Measurements from ENCODE around the gene PARD3B. TPM values are rescaled to one million over a fixed set of nuclear protein-coding genes. Genes with fewer than 3 reads are reported as not detected.

The PARD3B gene
- total and polyA plus RNA-seq, 2 of the 13 experiments (the other 11 are each of a cell fraction or from before 2014, with no cell fraction given), result 0.71 to 2.3 TPM

DNA sequence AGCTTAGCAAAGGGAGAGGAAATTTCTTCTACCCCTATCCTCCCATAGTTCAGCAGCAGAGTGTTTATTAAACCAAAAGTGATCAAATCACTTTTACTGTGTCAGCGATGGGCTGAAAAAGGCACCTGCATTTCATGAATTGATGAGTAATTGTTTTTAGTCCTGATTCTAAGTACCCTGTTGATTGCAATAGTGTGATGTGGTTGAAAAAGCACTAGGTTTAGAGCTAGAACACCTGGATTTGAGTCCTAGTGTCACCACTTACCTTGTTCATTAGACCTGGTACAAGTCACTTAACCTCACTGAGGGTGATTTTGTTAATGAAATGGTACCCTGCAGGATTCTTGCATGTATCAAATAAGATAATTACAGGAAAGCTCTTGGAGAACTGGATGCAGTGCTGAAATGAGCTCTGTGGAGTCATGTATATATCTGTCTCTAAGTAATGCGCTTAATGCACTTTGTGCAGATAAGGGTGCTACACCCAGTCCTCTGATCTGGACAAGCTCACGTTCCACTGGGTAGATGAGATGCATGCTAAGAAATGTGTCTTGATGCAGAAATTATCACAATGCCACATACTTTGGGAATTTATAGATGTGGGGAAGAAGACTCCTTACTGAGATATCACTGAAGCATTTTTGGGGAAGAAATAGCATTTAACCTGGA lies 289.6 kb downstream of the PARD3B start:
- Histone ChIP-seq H4K20me1 (ENCODE audit: insufficient read depth, low read length) (no peaks in the 10 kb centered on the region), H3K4me3 (replicated peaks in 1 of 3; ENCODE audit: insufficient read depth in 1 of 3, low read depth in 2 of 3, low read length in 3 of 3) (no peak overlapping the region)
- no peak for TF ChIP-seq ZNF850 (CRISPR knock-in tag; conservative IDR thresholded peaks at IDR 0.05)
- no peak for TF ChIP-seq POLR2A (IDR thresholded peaks at IDR 0.05; ENCODE audit: insufficient read depth in 1 of 2, low read depth in 2 of 2, low read length in 2 of 2)
- TF ChIP-seq ATF7 (IDR thresholded peaks at IDR 0.05), result no peak
- TF ChIP-seq ATF7 (CRISPR knock-in tag; IDR thresholded peaks at IDR 0.05), result no peak
- no peak for TF ChIP-seq NCOA1 (CRISPR knock-in tag; IDR thresholded peaks at IDR 0.05)
- TF ChIP-seq, protein P1, sequence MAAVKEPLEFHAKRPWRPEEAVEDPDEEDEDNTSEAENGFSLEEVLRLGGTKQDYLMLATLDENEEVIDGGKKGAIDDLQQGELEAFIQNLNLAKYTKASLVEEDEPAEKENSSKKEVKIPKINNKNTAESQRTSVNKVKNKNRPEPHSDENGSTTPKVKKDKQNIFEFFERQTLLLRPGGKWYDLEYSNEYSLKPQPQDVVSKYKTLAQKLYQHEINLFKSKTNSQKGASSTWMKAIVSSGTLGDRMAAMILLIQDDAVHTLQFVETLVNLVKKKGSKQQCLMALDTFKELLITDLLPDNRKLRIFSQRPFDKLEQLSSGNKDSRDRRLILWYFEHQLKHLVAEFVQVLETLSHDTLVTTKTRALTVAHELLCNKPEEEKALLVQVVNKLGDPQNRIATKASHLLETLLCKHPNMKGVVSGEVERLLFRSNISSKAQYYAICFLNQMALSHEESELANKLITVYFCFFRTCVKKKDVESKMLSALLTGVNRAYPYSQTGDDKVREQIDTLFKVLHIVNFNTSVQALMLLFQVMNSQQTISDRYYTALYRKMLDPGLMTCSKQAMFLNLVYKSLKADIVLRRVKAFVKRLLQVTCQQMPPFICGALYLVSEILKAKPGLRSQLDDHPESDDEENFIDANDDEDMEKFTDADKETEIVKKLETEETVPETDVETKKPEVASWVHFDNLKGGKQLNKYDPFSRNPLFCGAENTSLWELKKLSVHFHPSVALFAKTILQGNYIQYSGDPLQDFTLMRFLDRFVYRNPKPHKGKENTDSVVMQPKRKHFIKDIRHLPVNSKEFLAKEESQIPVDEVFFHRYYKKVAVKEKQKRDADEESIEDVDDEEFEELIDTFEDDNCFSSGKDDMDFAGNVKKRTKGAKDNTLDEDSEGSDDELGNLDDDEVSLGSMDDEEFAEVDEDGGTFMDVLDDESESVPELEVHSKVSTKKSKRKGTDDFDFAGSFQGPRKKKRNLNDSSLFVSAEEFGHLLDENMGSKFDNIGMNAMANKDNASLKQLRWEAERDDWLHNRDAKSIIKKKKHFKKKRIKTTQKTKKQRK (IDR thresholded peaks at IDR 0.05; ENCODE audit: low read length), result no peak
- TF ChIP-seq TCF12 (IDR thresholded peaks at IDR 0.05), result no peak
- TF ChIP-seq TCF12 (CRISPR knock-in tag; IDR thresholded peaks at IDR 0.05), result no peak
- TF ChIP-seq, protein P2, sequence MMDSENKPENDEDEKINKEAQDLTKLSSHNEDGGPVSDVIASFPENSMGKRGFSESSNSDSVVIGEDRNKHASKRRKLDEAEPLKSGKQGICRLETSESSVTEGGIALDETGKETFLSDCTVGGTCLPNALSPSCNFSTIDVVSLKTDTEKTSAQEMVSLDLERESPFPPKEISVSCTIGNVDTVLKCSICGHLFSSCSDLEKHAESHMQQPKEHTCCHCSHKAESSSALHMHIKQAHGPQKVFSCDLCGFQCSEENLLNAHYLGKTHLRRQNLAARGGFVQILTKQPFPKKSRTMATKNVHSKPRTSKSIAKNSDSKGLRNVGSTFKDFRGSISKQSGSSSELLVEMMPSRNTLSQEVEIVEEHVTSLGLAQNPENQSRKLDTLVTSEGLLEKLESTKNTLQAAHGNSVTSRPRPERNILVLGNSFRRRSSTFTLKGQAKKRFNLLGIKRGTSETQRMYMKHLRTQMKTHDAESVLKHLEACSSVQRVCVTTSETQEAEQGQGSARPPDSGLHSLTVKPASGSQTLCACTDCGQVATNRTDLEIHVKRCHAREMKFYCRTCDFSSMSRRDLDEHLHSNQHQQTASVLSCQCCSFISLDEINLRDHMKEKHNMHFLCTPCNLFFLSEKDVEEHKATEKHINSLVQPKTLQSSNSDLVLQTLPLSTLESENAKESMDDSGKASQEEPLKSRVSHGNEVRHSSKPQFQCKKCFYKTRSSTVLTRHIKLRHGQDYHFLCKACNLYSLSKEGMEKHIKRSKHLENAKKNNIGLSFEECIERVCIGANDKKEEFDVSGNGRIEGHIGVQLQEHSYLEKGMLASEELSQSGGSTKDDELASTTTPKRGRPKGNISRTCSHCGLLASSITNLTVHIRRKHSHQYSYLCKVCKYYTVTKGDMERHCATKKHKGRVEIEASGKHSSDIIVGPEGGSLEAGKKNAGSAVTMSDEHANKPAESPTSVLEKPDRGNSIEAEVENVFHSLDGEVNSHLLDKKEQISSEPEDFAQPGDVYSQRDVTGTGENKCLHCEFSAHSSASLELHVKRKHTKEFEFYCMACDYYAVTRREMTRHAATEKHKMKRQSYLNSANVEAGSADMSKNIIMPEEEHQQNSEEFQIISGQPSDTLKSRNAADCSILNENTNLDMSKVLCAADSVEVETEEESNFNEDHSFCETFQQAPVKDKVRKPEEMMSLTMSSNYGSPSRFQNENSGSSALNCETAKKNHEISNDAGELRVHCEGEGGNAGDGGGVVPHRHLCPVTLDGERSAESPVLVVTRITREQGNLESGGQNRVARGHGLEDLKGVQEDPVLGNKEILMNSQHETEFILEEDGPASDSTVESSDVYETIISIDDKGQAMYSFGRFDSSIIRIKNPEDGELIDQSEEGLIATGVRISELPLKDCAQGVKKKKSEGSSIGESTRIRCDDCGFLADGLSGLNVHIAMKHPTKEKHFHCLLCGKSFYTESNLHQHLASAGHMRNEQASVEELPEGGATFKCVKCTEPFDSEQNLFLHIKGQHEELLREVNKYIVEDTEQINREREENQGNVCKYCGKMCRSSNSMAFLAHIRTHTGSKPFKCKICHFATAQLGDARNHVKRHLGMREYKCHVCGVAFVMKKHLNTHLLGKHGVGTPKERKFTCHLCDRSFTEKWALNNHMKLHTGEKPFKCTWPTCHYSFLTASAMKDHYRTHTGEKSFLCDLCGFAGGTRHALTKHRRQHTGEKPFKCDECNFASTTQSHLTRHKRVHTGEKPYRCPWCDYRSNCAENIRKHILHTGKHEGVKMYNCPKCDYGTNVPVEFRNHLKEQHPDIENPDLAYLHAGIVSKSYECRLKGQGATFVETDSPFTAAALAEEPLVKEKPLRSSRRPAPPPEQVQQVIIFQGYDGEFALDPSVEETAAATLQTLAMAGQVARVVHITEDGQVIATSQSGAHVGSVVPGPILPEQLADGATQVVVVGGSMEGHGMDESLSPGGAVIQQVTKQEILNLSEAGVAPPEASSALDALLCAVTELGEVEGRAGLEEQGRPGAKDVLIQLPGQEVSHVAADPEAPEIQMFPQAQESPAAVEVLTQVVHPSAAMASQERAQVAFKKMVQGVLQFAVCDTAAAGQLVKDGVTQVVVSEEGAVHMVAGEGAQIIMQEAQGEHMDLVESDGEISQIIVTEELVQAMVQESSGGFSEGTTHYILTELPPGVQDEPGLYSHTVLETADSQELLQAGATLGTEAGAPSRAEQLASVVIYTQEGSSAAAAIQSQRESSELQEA (CRISPR knock-in tag; IDR thresholded peaks at IDR 0.05; ENCODE audit: not compliant biosample characterization), result no peak
- TF ChIP-seq ZNF343 (CRISPR knock-in tag; IDR thresholded peaks at IDR 0.05), result no peak
- TF ChIP-seq ZNF891 (CRISPR knock-in tag; IDR thresholded peaks at IDR 0.05), result no peak
- TF ChIP-seq, protein P3, sequence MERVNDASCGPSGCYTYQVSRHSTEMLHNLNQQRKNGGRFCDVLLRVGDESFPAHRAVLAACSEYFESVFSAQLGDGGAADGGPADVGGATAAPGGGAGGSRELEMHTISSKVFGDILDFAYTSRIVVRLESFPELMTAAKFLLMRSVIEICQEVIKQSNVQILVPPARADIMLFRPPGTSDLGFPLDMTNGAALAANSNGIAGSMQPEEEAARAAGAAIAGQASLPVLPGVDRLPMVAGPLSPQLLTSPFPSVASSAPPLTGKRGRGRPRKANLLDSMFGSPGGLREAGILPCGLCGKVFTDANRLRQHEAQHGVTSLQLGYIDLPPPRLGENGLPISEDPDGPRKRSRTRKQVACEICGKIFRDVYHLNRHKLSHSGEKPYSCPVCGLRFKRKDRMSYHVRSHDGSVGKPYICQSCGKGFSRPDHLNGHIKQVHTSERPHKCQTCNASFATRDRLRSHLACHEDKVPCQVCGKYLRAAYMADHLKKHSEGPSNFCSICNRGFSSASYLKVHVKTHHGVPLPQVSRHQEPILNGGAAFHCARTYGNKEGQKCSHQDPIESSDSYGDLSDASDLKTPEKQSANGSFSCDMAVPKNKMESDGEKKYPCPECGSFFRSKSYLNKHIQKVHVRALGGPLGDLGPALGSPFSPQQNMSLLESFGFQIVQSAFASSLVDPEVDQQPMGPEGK (CRISPR knock-in tag; IDR thresholded peaks at IDR 0.05), result no peak

More for the DNA sequence above, 289.6 kb downstream of the PARD3B start:
- in situ Hi-C loops (cut with HindIII; ENCODE audit: extremely low pct_ligation_motif_present, low pct_unique_long_range_greater_than_20kb) (no loop called here), intact Hi-C loops (cut with micrococcal nuclease; ENCODE audit: unreplicated experiment) (no loop called here)
- Histone ChIP-seq H3K79me2 (ENCODE audit: insufficient read depth, low read length) (no peaks in the 10 kb centered on the region), H3K9me3 (ENCODE audit: low read length) (peaks cover 72% of the 10 kb centered on the region), H3K27me3 (ENCODE audit: control insufficient read depth in 1 of 2, insufficient read depth in 2 of 2, low read length in 2 of 2) (no peaks in the 10 kb centered on the region), H3K36me3 (replicated peaks in 1 of 2; ENCODE audit: control insufficient read depth in 1 of 2, insufficient read depth in 2 of 2, low read length in 2 of 2) (no peaks in the 10 kb centered on the region), H2AFZ (ENCODE audit: low read length) (no peak overlapping the region), H3K27ac (ENCODE audit: extremely low read length, insufficient read depth, low read length) (no peak overlapping the region), H3K9ac (ENCODE audit: insufficient read depth, low read depth, low read length) (no peak overlapping the region), H3K4me1 (ENCODE audit: insufficient read depth, low read length) (no peaks in the 10 kb centered on the region), H3K4me2 (ENCODE audit: low read depth, low read length) (no peak overlapping the region)
- no TSS peak for BruUV-seq (replicated peaks)
- DNase-seq (ENCODE audit: low spot score), result no peak
- WGBS (ENCODE audit: low lambda C conversion rate), result 85% methylated on average over 3 of the region's 3 CpGs
- ChIA-PET CTCF (ENCODE audit: low intra/inter-chr PET ratio, low total read pairs) (no interaction called here), POLR2A (no interaction called here)
- ATAC-seq, result no peak
- no peak for FAIRE-seq

All from HepG2 (cell line).